Measurements from ENCODE around the gene MT1F.
"Not testable (repeated sequence)": the region's sequence is repeated elsewhere in the genome, so short reads cannot be mapped to it uniquely, and the experiment has no call there.

MT1F gene

DNA sequence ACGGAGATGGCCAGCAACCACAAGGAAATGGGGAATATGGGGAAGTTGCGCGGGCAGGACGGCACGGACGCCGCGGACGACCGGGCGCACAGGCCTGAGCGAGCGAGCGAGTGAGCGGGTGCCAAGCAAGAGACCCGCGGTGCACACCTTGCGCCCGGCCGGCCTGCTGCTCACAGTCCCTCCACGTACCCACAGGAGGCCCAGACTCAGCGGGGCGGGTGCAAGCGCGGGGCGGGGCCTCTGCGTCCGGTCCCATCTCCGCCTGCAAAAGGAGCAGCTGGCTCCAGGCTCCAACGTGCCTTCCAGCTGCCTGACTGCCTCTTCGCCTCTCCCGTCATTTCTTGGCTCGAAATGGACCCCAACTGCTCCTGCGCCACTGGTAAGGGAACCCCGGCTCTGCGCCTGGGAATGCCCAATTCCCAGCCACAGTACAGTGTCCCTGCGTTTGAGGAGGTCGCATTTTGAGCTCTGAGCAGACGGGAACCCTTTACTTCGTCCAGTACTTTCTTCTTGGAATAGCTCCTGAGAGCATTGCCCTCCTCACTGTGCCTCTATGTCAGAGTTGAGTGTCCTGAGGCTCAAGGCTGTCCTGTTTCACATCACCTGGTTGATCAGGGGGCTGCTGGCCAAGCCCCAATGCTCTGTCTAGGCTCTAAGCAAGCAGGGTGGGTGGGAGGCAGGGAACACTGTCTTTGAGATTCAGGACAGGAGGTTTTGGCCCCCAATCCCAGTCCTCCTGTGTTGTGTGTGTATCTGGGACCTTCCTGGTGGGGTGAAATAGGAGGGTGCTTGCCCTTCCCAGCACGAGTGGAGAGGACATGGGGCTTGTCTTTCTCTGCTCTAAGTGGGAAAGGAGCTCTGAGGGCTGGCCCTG, 40.3 kb upstream of the MT1F start:
- no peak overlapping the region for H3K27ac Mint-ChIP-seq
- no peaks in the 10 kb centered on the region for H3K36me3 Mint-ChIP-seq (ENCODE audit: insufficient read depth)
- no peaks in the 10 kb centered on the region for H3K9me3 Mint-ChIP-seq
- DNase-seq (peak in 1 of 3 experiments; percentile 29), ATAC-seq (replicated peaks) (peak; percentile 97)
- peaks cover 0 to 36% of the 10 kb centered on the region in 2 donors for H3K27me3 Mint-ChIP-seq
- peaks cover 0 to 4% of the 10 kb centered on the region in 2 donors for H3K4me1 Mint-ChIP-seq (ENCODE audit: low read depth in 2 of 2)
- H3K4me3 Mint-ChIP-seq, result peak overlapping the region; percentile 48 to 62

- DNase-seq (no peak), ATAC-seq (replicated peaks) (no peak)
- Mint-ChIP-seq H3K4me1 (ENCODE audit: low read depth in 2 of 2) (peaks cover 0 to 4% of the 10 kb centered on the region in 2 donors), H3K27me3 (peaks cover 0 to 36% of the 10 kb centered on the region in 2 donors), H3K9me3 (no peaks in the 10 kb centered on the region), H3K36me3 (ENCODE audit: insufficient read depth) (peaks cover under 1% of the 10 kb centered on the region), H3K4me3 (no peak overlapping the region), H3K27ac (no peak overlapping the region)
Observed at GRCh38 chr16:56618138-56618537, 39.6 kb upstream of the MT1F start.

- Mint-ChIP-seq H3K36me3 (ENCODE audit: insufficient read depth) (peaks cover 2% of the 10 kb centered on the region), H3K9me3 (no peaks in the 10 kb centered on the region), H3K4me1 (ENCODE audit: low read depth in 2 of 2) (peaks cover 7 to 10% of the 10 kb centered on the region in 2 donors), H3K27ac (no peak overlapping the region), H3K4me3 (no peak overlapping the region), H3K27me3 (peaks cover 0 to 45% of the 10 kb centered on the region in 2 donors)
- no peak for ATAC-seq (replicated peaks)
- DNase-seq, result no peak
Observed at GRCh38 chr16:56620339-56620897, 37.3 kb upstream of the MT1F start.

- not testable (repeated sequence) for H3K9me3 Mint-ChIP-seq; H3K36me3 Mint-ChIP-seq (ENCODE audit: insufficient read depth); ATAC-seq (replicated peaks); H3K4me3 Mint-ChIP-seq; DNase-seq
- Mint-ChIP-seq H3K27me3 (peaks cover 0 to 53% of the 10 kb centered on the region in 2 donors), H3K27ac (peak overlapping the region in 1 of 2 donors; percentile 79), H3K4me1 (ENCODE audit: low read depth in 2 of 2) (peaks cover 12% of the 10 kb centered on the region in 2 donors)
Observed at GRCh38 chr16:56621665-56622445, 35.9 kb upstream of the MT1F start.

- Mint-ChIP-seq H3K4me1 (ENCODE audit: low read depth in 2 of 2) (peaks cover 11 to 12% of the 10 kb centered on the region in 2 donors), H3K27me3 (peaks cover 0 to 40% of the 10 kb centered on the region in 2 donors)
- ATAC-seq (replicated peaks); H3K9me3 Mint-ChIP-seq; H3K27ac Mint-ChIP-seq; H3K36me3 Mint-ChIP-seq (ENCODE audit: insufficient read depth); DNase-seq; H3K4me3 Mint-ChIP-seq: not testable (repeated sequence)
Observed at GRCh38 chr16:56623184-56623583, 34.6 kb upstream of the MT1F start.

DNA sequence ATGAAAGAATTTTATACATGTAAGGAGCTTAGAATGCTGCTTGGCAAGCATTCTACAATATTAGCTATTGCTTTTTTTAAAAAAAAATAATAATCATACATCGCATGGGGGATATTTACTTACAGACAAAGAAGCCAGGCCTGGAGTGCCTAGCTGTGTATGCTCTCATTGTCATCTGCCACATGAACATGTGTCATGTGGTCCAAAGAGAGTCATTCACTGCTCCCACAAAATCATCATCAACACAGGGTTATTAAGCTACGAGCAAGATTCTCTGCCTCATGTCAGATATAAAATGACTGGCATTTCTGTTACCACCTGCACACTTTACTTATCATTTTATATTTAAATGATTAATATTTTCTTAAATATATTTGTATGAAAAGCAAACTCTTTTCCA, 34.1 kb upstream of the MT1F start:
- ATAC-seq (replicated peaks), result no peak
- no peaks in the 10 kb centered on the region for H3K9me3 Mint-ChIP-seq
- no peak overlapping the region for H3K4me3 Mint-ChIP-seq
- H3K27ac Mint-ChIP-seq, result no peak overlapping the region
- DNase-seq, result no peak
- H3K36me3 Mint-ChIP-seq (ENCODE audit: insufficient read depth), result peaks cover 2% of the 10 kb centered on the region
- H3K4me1 Mint-ChIP-seq (ENCODE audit: low read depth in 2 of 2), result peaks cover 12% of the 10 kb centered on the region in 2 donors
- peaks cover 0 to 39% of the 10 kb centered on the region in 2 donors for H3K27me3 Mint-ChIP-seq

GRCh38 chr16:56625140-56625942, 32.4 kb upstream of the MT1F start, which contains the start of gene MT1E:
TSS of gene MT1E (plus strand) at chr16:56625781. CDS start at chr16:56625852, 71 bp downstream.
- Mint-ChIP-seq H3K27ac (peak within 1 kb of the TSS; percentile 85 to 90), H3K9me3 (no peaks in the 10 kb centered on the region), H3K27me3 (peaks cover 0 to 36% of the 10 kb centered on the region in 2 donors), H3K36me3 (ENCODE audit: insufficient read depth) (peaks cover 2% of the 10 kb centered on the region), H3K4me3 (peak within 1 kb of the TSS; percentile 94 to 95), H3K4me1 (ENCODE audit: low read depth in 2 of 2) (peaks cover 12 to 13% of the 10 kb centered on the region in 2 donors)
- ATAC-seq (replicated peaks), result peak; percentile 95
- peak in 2 of 3 experiments; percentile 38 to 56 for DNase-seq

- peak overlapping the region in 1 of 2 donors; percentile 90 for H3K27ac Mint-ChIP-seq
- no peak for DNase-seq
- peak; percentile 17 for ATAC-seq (replicated peaks)
- peaks cover 12 to 13% of the 10 kb centered on the region in 2 donors for H3K4me1 Mint-ChIP-seq (ENCODE audit: low read depth in 2 of 2)
- peaks cover 0 to 44% of the 10 kb centered on the region in 2 donors for H3K27me3 Mint-ChIP-seq
- no peaks in the 10 kb centered on the region for H3K9me3 Mint-ChIP-seq
- peaks cover 2% of the 10 kb centered on the region for H3K36me3 Mint-ChIP-seq (ENCODE audit: insufficient read depth)
- H3K4me3 Mint-ChIP-seq, result peak overlapping the region; percentile 94 to 95
Observed at GRCh38 chr16:56625943-56626654, 31.7 kb upstream of the MT1F start.

GRCh38 chr16:56626685-56627084, 31.1 kb upstream of the MT1F start:
- peaks cover 12 to 15% of the 10 kb centered on the region in 2 donors for H3K4me1 Mint-ChIP-seq (ENCODE audit: low read depth in 2 of 2)
- DNase-seq (no peak), ATAC-seq (replicated peaks) (no peak)
- no peak overlapping the region for H3K27ac Mint-ChIP-seq
- no peaks in the 10 kb centered on the region for H3K9me3 Mint-ChIP-seq
- H3K27me3 Mint-ChIP-seq, result peaks cover 5 to 50% of the 10 kb centered on the region in 2 donors
- H3K4me3 Mint-ChIP-seq, result peak overlapping the region in 1 of 2 donors; percentile 95
- peaks cover 2% of the 10 kb centered on the region for H3K36me3 Mint-ChIP-seq (ENCODE audit: insufficient read depth)

- H3K9me3 Mint-ChIP-seq, result no peaks in the 10 kb centered on the region
- ATAC-seq (replicated peaks) (no peak), DNase-seq (no peak)
- H3K4me3 Mint-ChIP-seq, result no peak overlapping the region
- H3K4me1 Mint-ChIP-seq (ENCODE audit: low read depth in 2 of 2), result peaks cover 14 to 17% of the 10 kb centered on the region in 2 donors
- peaks cover 22 to 70% of the 10 kb centered on the region in 2 donors for H3K27me3 Mint-ChIP-seq
- H3K36me3 Mint-ChIP-seq (ENCODE audit: insufficient read depth), result no peaks in the 10 kb centered on the region
- no peak overlapping the region for H3K27ac Mint-ChIP-seq
Observed at GRCh38 chr16:56628486-56629350, 29.0 kb upstream of the MT1F start.

DNA sequence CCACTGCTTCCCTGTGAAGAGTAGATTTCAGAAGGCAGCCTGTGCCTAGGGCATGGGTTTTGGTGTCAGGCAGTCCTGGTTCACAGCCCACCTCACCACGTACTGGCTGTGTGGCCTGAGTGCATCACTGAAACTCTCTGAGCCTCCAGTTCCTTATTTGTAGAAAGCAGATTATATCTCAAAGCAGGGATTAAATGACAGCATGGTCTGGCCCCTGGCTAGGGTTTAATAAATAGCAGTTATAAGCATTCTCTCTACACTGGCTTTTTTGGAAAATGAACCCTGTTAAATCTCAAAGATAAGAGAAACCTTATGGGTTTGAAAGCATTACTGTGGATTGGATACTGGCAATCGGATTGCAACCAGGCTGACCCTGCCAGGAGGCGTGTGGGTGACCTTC, 28.2 kb upstream of the MT1F start:
- peaks cover 15 to 17% of the 10 kb centered on the region in 2 donors for H3K4me1 Mint-ChIP-seq (ENCODE audit: low read depth in 2 of 2)
- H3K9me3 Mint-ChIP-seq, result no peaks in the 10 kb centered on the region
- no peak overlapping the region for H3K4me3 Mint-ChIP-seq
- no peak for ATAC-seq (replicated peaks)
- peaks cover 30 to 78% of the 10 kb centered on the region in 2 donors for H3K27me3 Mint-ChIP-seq
- no peaks in the 10 kb centered on the region for H3K36me3 Mint-ChIP-seq (ENCODE audit: insufficient read depth)
- no peak for DNase-seq
- H3K27ac Mint-ChIP-seq, result no peak overlapping the region

All from effector memory CD8-positive, alpha-beta T cell (primary cell).